Upper lobe of left lung (tissue), 6 donors: ENCODE measurements around the gene RIIAD1. TPM values are rescaled to one million over a fixed set of nuclear protein-coding genes. Genes with fewer than 3 reads are reported as not detected.

Experiments
- ATAC-seq, 2 donors: fragments of 200-7000 bp; cut with Tn5 transposase; one replicate each; pipeline ENCODE4 v1.9.1; 2022; ENCODE audit warnings: mild to moderate bottlenecking in 2 of 2, moderate library complexity in 2 of 2; ENCODE audit not compliant: low FRiP score in 2 of 2
- DNase-seq, 2 donors: peaks; one replicate each; pipeline ENCODE4 v3.0.0-alpha.2; 2019 to 2020
- H3K27ac ChIP-seq, 4 donors: fragments of 200-600 bp; sonication (generic); one replicate each; pipeline ENCODE4 v1.5.1; 2016 to 2019
- H3K27me3 ChIP-seq, 4 donors: fragments of 200-600 bp; sonication (generic); one replicate each; pipeline ENCODE4 v1.5.1; 2017 to 2019
- H3K36me3 ChIP-seq, 4 donors: fragments of 200-600 bp; sonication (generic); one replicate each; pipeline ENCODE4 v1.5.1; 2016 to 2019
- H3K4me1 ChIP-seq, 4 donors: fragments of 200-600 bp; sonication (generic); one replicate each; pipeline ENCODE4 v1.5.1; 2018 to 2019
- H3K4me3 ChIP-seq, 4 donors: fragments of 200-600 bp; sonication (generic); one replicate each; pipeline ENCODE4 v1.5.1; 2017 to 2019; ENCODE audit warnings: mild to moderate bottlenecking in 2 of 4, moderate library complexity in 1 of 4
- H3K9me3 ChIP-seq, 4 donors: fragments of 200-600 bp; sonication (generic); one replicate each; pipeline ENCODE4 v1.5.1; 2018 to 2019
- CTCF ChIP-seq, 6 experiments: fragments of 450-650 bp in 4 of 6; fragments of 200-600 bp in 2 of 6; sonication (generic) in 2 of 6; IDR thresholded peaks; one replicate each; pipeline ENCODE4 v1.5.1; 2016 to 2019; ENCODE audit warnings: antibody characterized with exemption in 6 of 6
- EP300 ChIP-seq, 4 donors: sonication (generic); formaldehyde crosslinking; IDR thresholded peaks; one replicate each; pipeline ENCODE4 v1.5.1; 2017; ENCODE audit warnings: antibody characterized with exemption in 4 of 4, control low read depth in 2 of 4
- POLR2A ChIP-seq, 4 donors: fragments of 450-650 bp; IDR thresholded peaks; one replicate each; pipeline ENCODE4 v1.5.1; 2016 to 2017; ENCODE audit warnings: antibody characterized with exemption in 4 of 4, mild to moderate bottlenecking in 2 of 4
- POLR2AphosphoS5 ChIP-seq, 2 donors: sonication (generic); formaldehyde crosslinking; IDR thresholded peaks; one replicate each; pipeline ENCODE4 v1.5.1; 2017; ENCODE audit warnings: antibody characterized with exemption in 2 of 2
- WGBS, 2 donors: methylation state at CpG; one replicate each; pipeline ENCODE4 v1.1.5; 2017 to 2018; 5-methylcytosine and 5-hydroxymethylcytosine counted together
- total RNA-seq, 6 donors: library from RNA; depleted of rRNA in 4 of 6; stranded (reverse); fragments of >200 nt in 4 of 6; gene quantifications; one replicate each; pipeline versions ENCODE4 v1.1.0 to v1.2.1, GENCODE V29; 2016 to 2021
- donor health status: DM: no; HTN: no; CAD: no; lungs with moderate emphysema.
- donor health status: DM: no; HTN: yes; CAD: no; lungs with severe emphysema.

RIIAD1 gene
- total RNA-seq, 6 donors from 2014 or later, result 2.5 to 20.7 (median 6.3) TPM; not detected in 2

GRCh38 chr1:151716771-151717631 lies 4.3 kb upstream of the RIIAD1 start, which contains the start of gene CELF3:
TSS of gene CELF3 (minus strand) at chr1:151716803. CDS start at chr1:151716020, 783 bp downstream.
- Histone ChIP-seq H3K4me1 (peaks cover 18 to 44% (median 26%) of the 10 kb centered on the region in 4 donors), H3K27me3 (peaks cover 0 to 13% (median 8%) of the 10 kb centered on the region in 4 donors), H3K36me3 (no peaks in the 10 kb centered on the region), H3K27ac (no peak within 1 kb of the TSS), H3K9me3 (no peaks in the 10 kb centered on the region), H3K4me3 (no peak within 1 kb of the TSS)
- WGBS, 2 donors, result 7 to 13% methylated on average over 23 to 27 of the region's 27 CpGs
- ATAC-seq, result no peak
- peak in 1 of 2 donors; percentile 86 for DNase-seq
- TF ChIP-seq EP300 (IDR thresholded peaks at IDR 0.05) (no peak), CTCF (IDR thresholded peaks at IDR 0.05) (no peak), POLR2AphosphoS5 (IDR thresholded peaks at IDR 0.05) (no peak), POLR2A (IDR thresholded peaks at IDR 0.05) (no peak)

- H3K4me3 ChIP-seq, result no peak overlapping the region
- H3K27me3 ChIP-seq, result peaks cover 0 to 13% (median 8%) of the 10 kb centered on the region in 4 donors
- no peak overlapping the region for H3K27ac ChIP-seq
- WGBS, 2 donors, result 31 to 37% methylated on average over 4 of the region's 4 CpGs
- TF ChIP-seq EP300 (IDR thresholded peaks at IDR 0.05) (no peak), POLR2A (IDR thresholded peaks at IDR 0.05) (no peak), POLR2AphosphoS5 (IDR thresholded peaks at IDR 0.05) (no peak), CTCF (IDR thresholded peaks at IDR 0.05) (no peak)
- H3K4me1 ChIP-seq, result peaks cover 21 to 46% (median 27%) of the 10 kb centered on the region in 4 donors
- H3K9me3 ChIP-seq, result no peaks in the 10 kb centered on the region
- ATAC-seq, result no peak
- no peak for DNase-seq
- no peaks in the 10 kb centered on the region for H3K36me3 ChIP-seq
Measured at GRCh38 chr1:151718011-151718431, 3.3 kb upstream of the RIIAD1 start.

DNA sequence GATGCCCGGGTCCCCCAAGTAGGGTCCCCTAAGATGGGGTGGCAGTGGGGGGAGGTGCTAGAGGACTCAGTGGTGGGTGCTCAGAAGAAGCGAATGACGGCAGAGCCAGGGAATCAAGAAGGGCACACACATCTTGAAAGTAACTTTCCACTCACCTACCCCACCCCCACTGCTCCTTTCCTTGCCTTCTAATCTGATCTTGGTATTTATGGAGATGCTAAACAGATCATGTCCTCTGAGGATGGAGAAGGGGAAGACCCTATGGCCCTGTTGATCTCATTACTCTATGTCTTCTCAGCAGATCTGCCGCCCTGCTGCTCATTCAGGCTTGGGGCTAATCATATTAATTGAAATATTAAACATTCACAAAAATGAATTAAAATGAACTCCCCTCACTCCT lies 2.7 kb upstream of the RIIAD1 start:
- Histone ChIP-seq H3K27ac (no peak overlapping the region), H3K4me1 (peaks cover 21 to 46% (median 27%) of the 10 kb centered on the region in 4 donors), H3K9me3 (no peaks in the 10 kb centered on the region), H3K4me3 (no peak overlapping the region), H3K27me3 (peaks cover 0 to 13% (median 8%) of the 10 kb centered on the region in 4 donors), H3K36me3 (no peaks in the 10 kb centered on the region)
- ATAC-seq (no peak), DNase-seq (no peak)
- TF ChIP-seq CTCF (IDR thresholded peaks at IDR 0.05) (no peak), POLR2AphosphoS5 (IDR thresholded peaks at IDR 0.05) (no peak), POLR2A (IDR thresholded peaks at IDR 0.05) (no peak), EP300 (IDR thresholded peaks at IDR 0.05) (no peak)
- 82 to 86% methylated on average over 4 of the region's 4 CpGs for WGBS, 2 donors

DNA sequence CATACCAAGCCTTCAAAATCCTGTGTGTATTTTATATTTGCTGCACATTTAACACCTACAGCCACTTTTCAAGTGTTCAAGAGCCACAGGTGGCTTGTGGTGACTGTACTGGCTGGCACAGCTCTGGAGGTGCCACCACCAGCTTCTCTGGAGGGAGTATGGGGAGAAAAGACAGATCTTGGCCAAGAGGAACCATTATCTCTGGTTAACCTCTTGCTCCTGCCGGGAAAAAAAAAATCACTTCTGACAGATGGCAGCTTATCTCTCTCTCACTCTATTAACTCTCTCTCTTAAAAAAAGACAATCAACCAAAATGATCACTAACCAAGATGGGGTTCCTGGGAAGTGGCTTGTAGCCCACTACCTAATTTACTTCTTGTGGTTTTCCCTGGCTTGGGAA lies 1.2 kb upstream of the RIIAD1 start:
- no peak for ATAC-seq
- no peaks in the 10 kb centered on the region for H3K36me3 ChIP-seq
- H3K27me3 ChIP-seq, result peaks cover 0 to 13% (median 8%) of the 10 kb centered on the region in 4 donors
- peak overlapping the region in 2 of 4 donors; percentile 55 to 59 for H3K4me3 ChIP-seq
- H3K9me3 ChIP-seq, result no peaks in the 10 kb centered on the region
- H3K27ac ChIP-seq, result peak overlapping the region in 3 of 4 donors; percentile 62 to 64 (median 64)
- H3K4me1 ChIP-seq, result peaks cover 21 to 46% (median 27%) of the 10 kb centered on the region in 4 donors
- WGBS, 2 donors, result 20 to 39% methylated on average over 1 of the region's 1 CpG
- TF ChIP-seq POLR2A (IDR thresholded peaks at IDR 0.05) (no peak), POLR2AphosphoS5 (IDR thresholded peaks at IDR 0.05) (no peak), EP300 (IDR thresholded peaks at IDR 0.05) (no peak), CTCF (IDR thresholded peaks at IDR 0.05) (no peak)
- DNase-seq, result no peak
